Esophagus (tissue), 2 donors: ENCODE data around the gene MPZL1. TPM values are rescaled to one million over a fixed set of nuclear protein-coding genes. Genes with fewer than 3 reads are reported as not detected.

Source experiments
- H3K27ac ChIP-seq, 2 donors: one replicate each; pipeline ENCODE4 v1.5.1; 2013; ENCODE audit warnings: low read depth in 2 of 2, mild to moderate bottlenecking in 2 of 2, inconsistent platforms in 1 of 2, low read length in 1 of 2, moderate library complexity in 1 of 2
- H3K27me3 ChIP-seq, 2 donors: one replicate each; pipeline ENCODE4 v1.6.1; 2013; ENCODE audit warnings: low read length in 2 of 2, control low read depth in 1 of 2, mild to moderate bottlenecking in 1 of 2; ENCODE audit not compliant: insufficient read depth in 2 of 2, control insufficient read depth in 1 of 2
- H3K36me3 ChIP-seq, 2 donors: one replicate each; pipeline ENCODE4 v1.6.1; 2013; ENCODE audit warnings: low read length in 1 of 2; ENCODE audit not compliant: control insufficient read depth in 2 of 2, insufficient read depth in 2 of 2
- H3K4me1 ChIP-seq, 2 donors: one replicate each; pipeline ENCODE4 v1.6.1; 2013; ENCODE audit warnings: low read length in 1 of 2; ENCODE audit not compliant: control insufficient read depth in 2 of 2, insufficient read depth in 2 of 2
- H3K4me3 ChIP-seq, 2 donors: one replicate each; pipeline ENCODE4 v1.5.1; 2013; ENCODE audit warnings: low read length in 2 of 2, mild to moderate bottlenecking in 2 of 2, low read depth in 1 of 2, moderate library complexity in 1 of 2
- H3K9me3 ChIP-seq, 2 donors: one replicate each; pipeline ENCODE4 v1.6.1; 2013; ENCODE audit warnings: mild to moderate bottlenecking in 2 of 2, low read depth in 1 of 2, low read length in 1 of 2, moderate library complexity in 1 of 2; ENCODE audit not compliant: control insufficient read depth in 2 of 2, insufficient read depth in 1 of 2
- WGBS, 2 donors: extraction: QIAGEN DNeasy Blood & Tissue Kit; methylation state at CpG; one replicate each; pipeline ENCODE4 v1.1.7; 2013; 5-methylcytosine and 5-hydroxymethylcytosine counted together
- polyA plus RNA-seq, 2 donors: library from polyadenylated mRNA; stranded (reverse); fragments of 200-250 nt; gene quantifications; one replicate each; pipeline ENCODE4 v1.2.3, GENCODE V29; 2013
- donor health status: healthy with polysubstance abuse.
- donor health status: Bipolar disorder and iron deficiency.

The MPZL1 gene
- polyA plus RNA-seq, 2 donors: 16.2 to 22.5 TPM

GRCh38 chr1:167705250-167705649, 16.5 kb upstream of the MPZL1 start:
- H3K27ac ChIP-seq: no peak overlapping the region
- no peaks in the 10 kb centered on the region for H3K9me3 ChIP-seq
- no peak overlapping the region for H3K4me3 ChIP-seq
- H3K36me3 ChIP-seq: no peaks in the 10 kb centered on the region
- 66 to 71% methylated on average over 6 of the region's 6 CpGs for WGBS, 2 donors
- H3K4me1 ChIP-seq: no peaks in the 10 kb centered on the region
- H3K27me3 ChIP-seq: no peaks in the 10 kb centered on the region

GRCh38 chr1:167706363-167706762, 15.4 kb upstream of the MPZL1 start:
- Histone ChIP-seq H3K9me3 (no peaks in the 10 kb centered on the region), H3K36me3 (no peaks in the 10 kb centered on the region), H3K4me1 (no peaks in the 10 kb centered on the region), H3K4me3 (no peak overlapping the region), H3K27me3 (no peaks in the 10 kb centered on the region), H3K27ac (no peak overlapping the region)
- WGBS, 2 donors: 83 to 89% methylated on average over 2 of the region's 2 CpGs

- H3K9me3 ChIP-seq: no peaks in the 10 kb centered on the region
- no peak overlapping the region for H3K4me3 ChIP-seq
- no peaks in the 10 kb centered on the region for H3K27me3 ChIP-seq
- no peak overlapping the region for H3K27ac ChIP-seq
- 86 to 89% methylated on average over 10 of the region's 10 CpGs for WGBS, 2 donors
- no peaks in the 10 kb centered on the region for H3K36me3 ChIP-seq
- H3K4me1 ChIP-seq: no peaks in the 10 kb centered on the region
These were observed 14.6 kb upstream of the MPZL1 start for GRCh38 chr1:167706931-167707877.

GRCh38 chr1:167707942-167708341, 13.8 kb upstream of the MPZL1 start:
- 72 to 82% methylated on average over 4 of the region's 4 CpGs for WGBS, 2 donors
- no peaks in the 10 kb centered on the region for H3K4me1 ChIP-seq
- no peaks in the 10 kb centered on the region for H3K27me3 ChIP-seq
- no peaks in the 10 kb centered on the region for H3K36me3 ChIP-seq
- no peak overlapping the region for H3K27ac ChIP-seq
- H3K4me3 ChIP-seq: no peak overlapping the region
- H3K9me3 ChIP-seq: no peaks in the 10 kb centered on the region

GRCh38 chr1:167708940-167709389, 12.8 kb upstream of the MPZL1 start:
- no peak overlapping the region for H3K4me3 ChIP-seq
- H3K9me3 ChIP-seq: no peaks in the 10 kb centered on the region
- no peaks in the 10 kb centered on the region for H3K36me3 ChIP-seq
- H3K27ac ChIP-seq: no peak overlapping the region
- no peaks in the 10 kb centered on the region for H3K27me3 ChIP-seq
- H3K4me1 ChIP-seq: peaks cover 0 to 2% of the 10 kb centered on the region in 2 donors
- 76 to 78% methylated on average over 3 of the region's 3 CpGs for WGBS, 2 donors

GRCh38 chr1:167710836-167711235, 10.9 kb upstream of the MPZL1 start:
- Histone ChIP-seq H3K4me3 (no peak overlapping the region), H3K27me3 (no peaks in the 10 kb centered on the region), H3K36me3 (no peaks in the 10 kb centered on the region), H3K9me3 (no peaks in the 10 kb centered on the region), H3K27ac (no peak overlapping the region), H3K4me1 (peaks cover 0 to 2% of the 10 kb centered on the region in 2 donors)
- 92 to 93% methylated on average over 1 of the region's 1 CpG for WGBS, 2 donors

GRCh38 chr1:167711797-167712196, 10.0 kb upstream of the MPZL1 start:
- Histone ChIP-seq H3K36me3 (no peaks in the 10 kb centered on the region), H3K4me1 (peaks cover 0 to 2% of the 10 kb centered on the region in 2 donors), H3K27ac (no peak overlapping the region), H3K27me3 (no peaks in the 10 kb centered on the region), H3K9me3 (no peaks in the 10 kb centered on the region), H3K4me3 (no peak overlapping the region)
- WGBS, 2 donors: 71 to 77% methylated on average over 3 of the region's 3 CpGs

GRCh38 chr1:167713330-167714081, 8.3 kb upstream of the MPZL1 start:
- Histone ChIP-seq H3K36me3 (no peaks in the 10 kb centered on the region), H3K27ac (peak overlapping the region; percentile 66 to 88), H3K4me3 (peak overlapping the region; percentile 56 to 80), H3K4me1 (peaks cover 0 to 2% of the 10 kb centered on the region in 2 donors), H3K9me3 (no peaks in the 10 kb centered on the region), H3K27me3 (no peaks in the 10 kb centered on the region)
- WGBS, 2 donors: 21 to 29% methylated on average over 25 to 31 of the region's 31 CpGs

- peaks cover 0 to 2% of the 10 kb centered on the region in 2 donors for H3K4me1 ChIP-seq
- peak overlapping the region; percentile 88 to 92 for H3K27ac ChIP-seq
- H3K4me3 ChIP-seq: peak overlapping the region; percentile 56 to 80
- no peaks in the 10 kb centered on the region for H3K9me3 ChIP-seq
- H3K27me3 ChIP-seq: no peaks in the 10 kb centered on the region
- H3K36me3 ChIP-seq: no peaks in the 10 kb centered on the region
- WGBS, 2 donors: 0 to 1% methylated on average over 27 to 28 of the region's 28 CpGs
These were observed 7.7 kb upstream of the MPZL1 start for GRCh38 chr1:167714098-167714438.
